NT2/D1 (cell line): ENCODE results near the gene GCK.

Source experiments
- YY1 ChIP-seq: IDR thresholded peaks from 2 replicates; pipeline ENCODE4 v1.6.1; 2011; ENCODE audit not compliant: insufficient read length, insufficient read depth
- ZNF274 ChIP-seq: IDR thresholded peaks from 2 replicates; pipeline ENCODE4 v1.6.1; 2011; ENCODE audit warnings: mild to moderate bottlenecking, low read depth, low read length

GRCh38 chr7:44100458-44101302 lies 88.6 kb downstream of the GCK start:
- TF ChIP-seq YY1: no peak
- TF ChIP-seq ZNF274: no peak
